Muscle layer of duodenum (tissue), 2 donors: ENCODE measurements around the gene RNASE8.
A peak's percentile ranks its signal among the peaks of the same experiment; 100 is the strongest.

Experiments used
- H3K27ac ChIP-seq: one replicate; pipeline ENCODE4 v1.7.0; 2013; ENCODE audit warnings: mild to moderate bottlenecking, low read length
- H3K27me3 ChIP-seq: one replicate; pipeline ENCODE4 v1.7.0; 2013; ENCODE audit warnings: low read depth, mild to moderate bottlenecking, control low read depth, low read length
- H3K36me3 ChIP-seq, 2 donors: one replicate each; pipeline ENCODE4 v1.7.0; 2013; ENCODE audit warnings: low read length in 2 of 2, control low read depth in 1 of 2, mild to moderate bottlenecking in 1 of 2; ENCODE audit not compliant: insufficient read depth in 2 of 2, control insufficient read depth in 1 of 2
- H3K4me1 ChIP-seq, 2 donors: one replicate each; pipeline ENCODE4 v1.7.0; 2013; ENCODE audit warnings: low read length in 2 of 2, mild to moderate bottlenecking in 2 of 2, control low read depth in 1 of 2, moderate library complexity in 1 of 2; ENCODE audit not compliant: insufficient read depth in 2 of 2, control insufficient read depth in 1 of 2
- H3K4me3 ChIP-seq, 2 donors: one replicate each; pipeline ENCODE4 v1.7.0; 2013; ENCODE audit warnings: low read length in 2 of 2, low read depth in 1 of 2, mild to moderate bottlenecking in 1 of 2
- H3K9me3 ChIP-seq, 2 donors: one replicate each; pipeline ENCODE4 v1.7.0; 2013; ENCODE audit warnings: low read length in 2 of 2, control low read depth in 1 of 2, mild to moderate bottlenecking in 1 of 2; ENCODE audit not compliant: control insufficient read depth in 1 of 2
- donor health status: healthy.

The RNASE8 gene

DNA sequence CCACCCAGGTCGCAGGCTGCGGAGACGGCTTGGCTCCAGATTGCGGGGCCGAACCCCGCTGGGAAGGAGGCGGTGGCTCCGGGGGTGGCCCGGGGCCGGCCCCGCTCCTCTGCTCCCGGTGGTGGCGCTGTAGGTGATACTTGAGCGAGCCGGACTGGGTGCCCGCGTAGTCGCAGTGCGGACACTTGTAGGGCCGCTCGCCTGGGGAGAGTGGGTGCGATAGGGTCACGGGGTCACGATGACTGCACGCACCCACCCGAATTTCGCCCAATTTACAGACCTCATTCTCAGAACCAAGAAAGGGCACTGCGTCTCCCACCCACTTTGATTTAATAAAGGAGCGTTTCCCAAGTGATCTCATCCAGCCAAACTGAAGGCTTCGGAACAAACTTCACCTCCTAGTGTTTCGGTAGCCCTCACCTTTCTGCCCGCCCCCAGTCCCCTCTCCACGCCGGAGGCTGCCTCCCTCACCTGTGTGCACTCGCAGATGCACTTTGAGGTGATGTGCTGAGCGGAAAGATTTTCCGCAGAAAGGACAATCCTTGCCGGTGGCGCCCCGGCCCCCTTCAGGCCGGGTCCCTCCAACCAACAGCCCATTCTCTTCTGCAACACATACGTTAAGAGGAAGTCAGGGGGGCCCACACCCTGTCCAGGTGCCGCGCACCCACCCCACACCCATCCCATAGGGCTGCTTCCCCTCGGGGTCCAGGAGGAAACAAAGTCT is 33.5 kb downstream of the RNASE8 start:
- H3K27me3 ChIP-seq: no peaks in the 10 kb centered on the region
- H3K9me3 ChIP-seq: no peaks in the 10 kb centered on the region
- peaks cover 19 to 45% of the 10 kb centered on the region in 2 donors for H3K36me3 ChIP-seq
- H3K4me3 ChIP-seq: no peak overlapping the region
- peaks cover 6 to 36% of the 10 kb centered on the region in 2 donors for H3K4me1 ChIP-seq
- H3K27ac ChIP-seq: no peak overlapping the region

DNA sequence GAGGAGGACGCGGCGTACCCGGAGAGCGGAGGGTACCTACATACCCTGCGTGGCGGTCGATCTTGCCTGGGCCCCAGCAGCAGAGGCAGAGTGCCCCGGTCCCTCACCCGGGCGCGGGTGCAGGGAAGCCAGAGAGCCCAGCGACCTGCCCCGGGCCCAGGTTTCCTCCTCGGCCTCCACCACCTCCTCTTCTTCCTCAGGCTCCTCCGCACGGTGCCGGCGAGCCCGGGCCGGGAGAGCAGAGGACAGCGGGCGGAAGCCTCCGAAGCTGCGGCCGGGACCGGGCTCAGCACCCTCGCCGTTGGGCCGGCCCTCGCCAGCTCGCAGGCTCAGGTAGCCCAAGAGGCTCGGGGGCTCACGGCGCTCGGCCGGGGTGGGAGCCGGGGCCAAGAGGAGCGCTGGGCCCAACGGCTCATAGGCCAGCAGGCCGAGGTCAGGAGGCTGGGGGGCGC is 34.2 kb downstream of the RNASE8 start:
- Histone ChIP-seq H3K9me3 (no peaks in the 10 kb centered on the region), H3K27me3 (no peaks in the 10 kb centered on the region), H3K4me3 (no peak overlapping the region), H3K27ac (no peak overlapping the region), H3K4me1 (peaks cover 6 to 40% of the 10 kb centered on the region in 2 donors), H3K36me3 (peaks cover 13 to 42% of the 10 kb centered on the region in 2 donors)

DNA sequence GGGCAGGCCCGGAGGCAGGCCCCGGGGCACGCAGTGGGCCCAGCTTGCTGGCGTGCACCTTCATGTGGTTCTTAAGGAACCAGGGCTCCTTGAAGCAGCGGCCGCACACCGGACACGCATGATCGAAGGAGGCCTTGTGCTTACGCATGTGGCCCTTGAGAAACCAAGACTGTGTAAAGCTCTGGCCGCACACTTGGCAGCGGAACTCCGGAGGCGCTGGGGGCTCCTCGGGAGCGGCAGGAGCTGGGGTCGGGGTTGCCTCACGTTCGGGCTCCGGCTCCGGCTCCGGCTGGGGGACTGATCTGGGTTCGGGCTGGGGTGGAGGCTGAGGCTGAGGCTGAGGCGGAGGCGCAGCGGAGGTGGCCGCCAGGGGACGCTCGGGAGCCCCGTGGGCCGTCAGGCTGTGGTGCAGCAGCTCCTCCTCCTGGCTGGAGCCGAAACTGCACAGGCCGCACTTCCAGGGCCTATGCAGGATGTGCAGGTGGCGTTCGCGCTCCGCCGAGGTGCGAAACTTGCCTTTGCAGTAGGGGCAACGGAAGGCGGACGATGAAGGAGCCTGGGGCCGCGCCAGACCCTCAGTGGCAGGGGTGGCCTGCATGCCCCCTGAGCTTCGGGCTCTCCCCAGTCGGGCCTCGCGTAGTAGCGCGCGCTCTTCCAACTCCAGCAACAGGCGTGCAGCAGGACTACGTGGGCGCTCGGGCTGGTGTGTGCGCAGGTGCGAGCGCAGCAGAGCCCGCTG is 34.8 kb downstream of the RNASE8 start:
- H3K4me3 ChIP-seq: no peak overlapping the region
- H3K36me3 ChIP-seq: peaks cover 13 to 39% of the 10 kb centered on the region in 2 donors
- H3K9me3 ChIP-seq: no peaks in the 10 kb centered on the region
- no peak overlapping the region for H3K27ac ChIP-seq
- H3K27me3 ChIP-seq: no peaks in the 10 kb centered on the region
- H3K4me1 ChIP-seq: peaks cover 6 to 40% of the 10 kb centered on the region in 2 donors

- H3K36me3 ChIP-seq: peaks cover 13 to 39% of the 10 kb centered on the region in 2 donors
- no peak overlapping the region for H3K27ac ChIP-seq
- no peak overlapping the region for H3K4me3 ChIP-seq
These were observed 35.4 kb downstream of the RNASE8 start for GRCh38 chr14:21093018-21093417.

DNA sequence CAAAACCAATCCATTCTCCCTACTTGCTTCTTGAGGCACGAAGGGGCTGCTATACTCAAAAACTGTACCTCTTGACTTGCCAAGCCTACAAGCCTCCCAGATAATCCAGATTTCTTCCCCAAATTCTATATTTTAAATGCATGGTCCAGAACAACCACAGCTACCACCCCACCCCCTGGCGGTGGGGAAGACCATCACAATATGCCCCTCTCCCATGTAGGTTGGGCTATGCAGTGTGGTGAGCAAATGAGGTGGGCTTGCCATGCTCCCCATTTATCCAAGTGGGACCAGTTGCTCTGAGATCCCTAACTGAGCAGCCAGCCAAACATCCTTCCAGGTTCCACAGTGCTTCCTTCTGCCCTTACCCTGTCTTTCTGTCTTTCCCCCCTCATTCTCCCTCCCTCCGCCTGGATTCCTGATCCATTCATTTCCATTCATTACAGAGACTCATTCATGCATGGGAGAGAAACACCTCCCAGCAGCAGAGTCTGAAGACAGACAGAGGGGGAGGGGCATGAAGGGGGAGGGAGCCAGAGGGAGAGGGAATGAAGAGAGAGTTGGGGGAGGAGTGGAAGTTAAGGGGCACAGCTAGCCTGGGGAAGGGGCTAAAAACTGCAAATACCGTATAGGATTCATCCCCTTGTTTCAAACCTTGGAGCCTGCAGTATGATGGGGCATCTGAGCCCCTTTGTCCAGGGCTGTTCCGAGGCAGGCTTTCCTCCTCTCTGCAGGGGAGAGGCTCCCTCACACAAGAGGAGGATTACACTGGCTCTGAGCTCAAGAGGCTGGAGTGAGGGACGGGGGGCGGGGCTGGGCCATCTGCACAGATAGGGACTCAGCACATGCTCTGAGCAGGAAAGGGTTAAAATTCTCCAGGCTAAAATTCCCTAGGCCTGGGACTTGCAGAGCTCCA is 36.4 kb downstream of the RNASE8 start:
- Histone ChIP-seq H3K9me3 (no peaks in the 10 kb centered on the region), H3K27me3 (no peaks in the 10 kb centered on the region), H3K36me3 (peaks cover 13 to 35% of the 10 kb centered on the region in 2 donors), H3K4me1 (peaks cover 6 to 36% of the 10 kb centered on the region in 2 donors), H3K4me3 (no peak overlapping the region), H3K27ac (no peak overlapping the region)

More at GRCh38 chr14:21093018-21093417, 35.4 kb downstream of the RNASE8 start:
- Histone ChIP-seq H3K27me3 (no peaks in the 10 kb centered on the region), H3K4me1 (peaks cover 6 to 36% of the 10 kb centered on the region in 2 donors), H3K9me3 (no peaks in the 10 kb centered on the region)

DNA sequence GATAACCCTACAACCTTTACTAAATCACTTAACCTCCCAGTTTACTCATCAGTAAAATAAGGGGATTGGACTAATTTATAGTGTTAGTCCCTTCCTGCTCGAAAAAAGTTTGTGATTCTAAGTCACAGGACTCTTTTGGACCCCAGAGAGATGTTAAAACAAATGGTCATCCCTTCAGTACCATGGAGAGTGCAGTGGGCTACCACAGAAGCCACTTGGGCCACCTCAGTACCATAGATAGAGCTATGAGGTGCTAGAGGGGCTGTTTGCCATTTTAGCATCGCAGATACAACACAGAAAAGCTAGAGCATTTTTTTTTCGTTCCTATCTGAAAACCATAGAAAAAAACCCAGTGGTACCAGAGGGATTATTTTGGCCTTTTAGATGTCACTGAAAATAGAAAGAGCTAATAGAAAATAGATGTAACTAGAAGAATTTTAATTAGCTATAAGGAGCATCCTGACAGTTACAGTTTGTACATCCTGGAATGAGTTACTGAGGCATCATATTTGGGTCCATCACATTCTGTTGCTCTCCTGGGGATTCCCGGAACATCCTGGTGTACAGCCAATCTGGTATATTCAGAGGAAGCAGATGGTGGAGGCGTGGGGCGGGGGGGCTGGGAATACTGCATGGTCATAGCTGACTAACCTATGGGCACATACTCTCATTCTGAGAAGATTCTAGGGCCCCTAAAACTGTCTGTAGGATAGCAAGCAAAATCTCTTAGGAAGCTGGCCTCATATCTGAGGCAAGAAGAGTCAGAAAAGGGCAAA is 38.0 kb downstream of the RNASE8 start:
- Histone ChIP-seq H3K4me3 (no peak overlapping the region), H3K36me3 (peaks cover 6 to 24% of the 10 kb centered on the region in 2 donors), H3K27me3 (no peaks in the 10 kb centered on the region), H3K9me3 (no peaks in the 10 kb centered on the region), H3K27ac (peak overlapping the region; percentile 71), H3K4me1 (peaks cover 14 to 46% of the 10 kb centered on the region in 2 donors)

GRCh38 chr14:21096438-21096837 is 38.8 kb downstream of the RNASE8 start:
- Histone ChIP-seq H3K27ac (peak overlapping the region; percentile 71), H3K4me1 (peaks cover 14 to 46% of the 10 kb centered on the region in 2 donors), H3K4me3 (no peak overlapping the region), H3K36me3 (peaks cover 2 to 16% of the 10 kb centered on the region in 2 donors), H3K27me3 (no peaks in the 10 kb centered on the region), H3K9me3 (no peaks in the 10 kb centered on the region)

- peaks cover 14 to 47% of the 10 kb centered on the region in 2 donors for H3K4me1 ChIP-seq
- H3K27me3 ChIP-seq: no peaks in the 10 kb centered on the region
- peaks cover 0 to 9% of the 10 kb centered on the region in 2 donors for H3K36me3 ChIP-seq
- peak overlapping the region; percentile 35 to 50 for H3K4me3 ChIP-seq
- H3K9me3 ChIP-seq: no peaks in the 10 kb centered on the region
- H3K27ac ChIP-seq: peak overlapping the region; percentile 71
These were observed 39.5 kb downstream of the RNASE8 start for GRCh38 chr14:21096978-21097635.

DNA sequence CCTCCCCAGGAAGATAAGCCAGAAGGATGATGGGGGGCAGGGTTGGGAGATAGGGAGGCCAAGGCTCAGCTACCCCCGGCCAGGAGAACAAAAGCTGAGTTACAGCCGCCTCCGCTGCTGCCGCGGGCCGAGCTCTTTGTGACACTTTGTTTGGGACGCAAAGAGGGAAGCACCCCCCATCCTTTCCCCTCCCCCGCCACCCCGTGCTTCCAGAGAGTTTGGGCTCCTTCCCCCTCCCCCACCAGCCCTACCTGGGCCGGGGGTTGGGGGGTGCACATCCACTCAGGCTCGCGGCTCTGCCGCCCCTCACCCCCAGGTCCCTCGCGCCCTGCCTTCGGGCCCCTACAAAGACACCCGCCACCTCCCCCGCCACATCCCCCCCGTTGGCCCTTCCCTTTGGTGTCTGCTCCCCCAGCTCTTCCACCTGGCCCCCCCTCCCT is 40.0 kb downstream of the RNASE8 start:
- peak overlapping the region; percentile 35 to 50 for H3K4me3 ChIP-seq
- no peaks in the 10 kb centered on the region for H3K9me3 ChIP-seq
- peaks cover 14 to 49% of the 10 kb centered on the region in 2 donors for H3K4me1 ChIP-seq
- H3K27ac ChIP-seq: peak overlapping the region; percentile 71
- H3K27me3 ChIP-seq: no peaks in the 10 kb centered on the region
- peaks cover 0 to 7% of the 10 kb centered on the region in 2 donors for H3K36me3 ChIP-seq
